ENCODE measurements around the gene ASB3.

The ASB3 gene

GRCh38 chr2:53620981-53621380, 165.8 kb downstream of the ASB3 start:
- H3K4me1 ChIP-seq (ENCODE audit: control insufficient read depth, insufficient read depth, low read length), result no peaks in the 10 kb centered on the region
- H3K9me3 ChIP-seq (ENCODE audit: control insufficient read depth, low read length), result no peaks in the 10 kb centered on the region
- 100% methylated on average over 1 of the region's 2 CpGs for WGBS, 2 experiments
- no peak overlapping the region for H3K4me3 ChIP-seq (ENCODE audit: insufficient read depth, low read depth, low read length)
- H3K36me3 ChIP-seq (ENCODE audit: control insufficient read depth, insufficient read depth, low read length), result no peaks in the 10 kb centered on the region
- H3K27ac ChIP-seq (ENCODE audit: insufficient read depth, low read depth, low read length, poor library complexity, severe bottlenecking), result no peak overlapping the region
- H3K27me3 ChIP-seq (ENCODE audit: control insufficient read depth, insufficient read depth, low read length, poor library complexity, severe bottlenecking), result no peaks in the 10 kb centered on the region

Data from ectodermal cell (in vitro differentiated cells).